ENCODE measurements around the gene MARCHF10.
A peak's percentile ranks its signal among the peaks of the same experiment; 100 is the strongest.
"Not testable (repeated sequence)": the region's sequence is repeated elsewhere in the genome, so short reads cannot be mapped to it uniquely, and the experiment has no call there.

Gene MARCHF10

GRCh38 chr17:62833816-62834215 lies 25.7 kb upstream of the MARCHF10 start:
- not testable (repeated sequence) for H3K4me1 ChIP-seq (ENCODE audit: control insufficient read depth, insufficient read depth, low read length); DNase-seq (ENCODE audit: low read depth, low spot score); H3K27ac ChIP-seq (ENCODE audit: low read length); H3K27me3 ChIP-seq (ENCODE audit: control insufficient read depth, insufficient read depth, low read length); H3K9me3 ChIP-seq (ENCODE audit: control insufficient read depth, insufficient read depth, low read length); H3K4me3 ChIP-seq (ENCODE audit: low read length); H3K36me3 ChIP-seq (ENCODE audit: control insufficient read depth, insufficient read depth, low read length)
- WGBS (ENCODE audit: insufficient coverage, insufficient read length) = no CpG with 5 or more reads among the region's 4 CpGs

DNA sequence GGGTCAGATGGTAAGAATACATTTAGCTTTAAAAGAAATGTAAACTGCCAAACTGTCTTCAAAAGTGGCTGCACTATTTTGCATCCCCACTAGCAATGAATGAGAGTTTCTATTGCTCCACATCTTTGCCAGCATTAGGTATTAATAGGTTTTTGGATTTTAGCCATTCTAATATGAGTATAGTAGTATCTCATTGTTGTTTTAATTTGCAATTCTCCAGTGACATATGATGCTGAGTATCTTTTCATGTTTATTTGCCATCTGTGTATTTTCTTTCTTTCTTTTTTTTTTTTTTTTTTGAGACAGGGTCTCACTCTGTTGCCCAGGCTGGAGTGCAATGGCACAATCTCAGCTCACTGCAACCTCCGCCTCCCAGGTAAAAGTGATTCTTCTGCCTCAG lies 24.3 kb upstream of the MARCHF10 start:
- Histone ChIP-seq H3K27ac (ENCODE audit: low read length) (no peak overlapping the region), H3K4me1 (ENCODE audit: control insufficient read depth, insufficient read depth, low read length) (no peaks in the 10 kb centered on the region), H3K4me3 (ENCODE audit: low read length) (no peak overlapping the region), H3K27me3 (ENCODE audit: control insufficient read depth, insufficient read depth, low read length) (no peaks in the 10 kb centered on the region), H3K9me3 (ENCODE audit: control insufficient read depth, insufficient read depth, low read length) (no peaks in the 10 kb centered on the region), H3K36me3 (ENCODE audit: control insufficient read depth, insufficient read depth, low read length) (no peaks in the 10 kb centered on the region)
- WGBS (ENCODE audit: insufficient coverage, insufficient read length) = no CpG with 5 or more reads among the region's 1 CpG
- DNase-seq (ENCODE audit: low read depth, low spot score) = no peak

DNA sequence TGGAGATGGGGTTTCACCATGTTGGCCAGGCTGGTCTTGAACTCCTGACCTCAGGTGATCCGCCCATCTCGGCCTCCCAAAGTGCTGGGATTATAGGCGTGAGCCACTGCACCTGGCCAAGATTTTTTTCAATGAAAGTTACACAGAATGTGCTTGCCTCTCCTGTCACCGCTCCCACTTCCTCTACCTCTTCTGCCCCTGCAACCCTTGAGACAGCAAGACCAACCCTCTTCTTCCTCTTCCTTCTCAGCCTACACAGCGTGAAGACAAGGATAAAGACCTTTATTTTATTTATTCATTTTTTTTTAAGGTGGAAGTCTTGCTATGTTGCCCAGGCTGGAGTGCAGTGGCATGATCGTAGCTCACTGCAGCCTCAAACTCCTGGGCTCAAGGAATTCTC lies 23.0 kb upstream of the MARCHF10 start:
- not testable (repeated sequence) for H3K9me3 ChIP-seq (ENCODE audit: control insufficient read depth, insufficient read depth, low read length); H3K27ac ChIP-seq (ENCODE audit: low read length); H3K4me1 ChIP-seq (ENCODE audit: control insufficient read depth, insufficient read depth, low read length); H3K4me3 ChIP-seq (ENCODE audit: low read length); H3K36me3 ChIP-seq (ENCODE audit: control insufficient read depth, insufficient read depth, low read length); DNase-seq (ENCODE audit: low read depth, low spot score); H3K27me3 ChIP-seq (ENCODE audit: control insufficient read depth, insufficient read depth, low read length)
- no CpG with 5 or more reads among the region's 6 CpGs for WGBS (ENCODE audit: insufficient coverage, insufficient read length)

GRCh38 chr17:62827746-62828485 lies 19.8 kb upstream of the MARCHF10 start:
- DNase-seq (ENCODE audit: low read depth, low spot score) = no peak
- no peaks in the 10 kb centered on the region for H3K36me3 ChIP-seq (ENCODE audit: control insufficient read depth, insufficient read depth, low read length)

DNA sequence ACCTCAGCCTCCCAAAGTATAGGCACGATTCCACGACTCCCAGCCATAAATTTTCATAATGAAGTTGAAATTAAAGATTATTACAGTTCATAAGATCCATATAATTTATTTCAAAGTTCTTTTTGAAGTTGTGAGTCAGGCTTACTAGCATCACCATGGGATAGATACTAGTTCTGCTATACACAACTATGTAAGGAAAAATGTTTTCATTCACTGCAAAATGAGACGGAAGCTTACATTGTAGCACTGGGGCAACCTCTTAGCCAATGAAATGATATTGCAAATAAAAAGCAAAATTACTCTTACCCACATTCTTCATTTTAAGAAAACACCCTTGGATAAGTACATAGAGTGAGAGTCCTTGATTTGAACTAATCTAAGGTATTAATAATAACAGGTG lies 18.8 kb upstream of the MARCHF10 start:
- no peak for DNase-seq (ENCODE audit: low read depth, low spot score)
- Histone ChIP-seq H3K4me3 (ENCODE audit: low read length) (no peak overlapping the region), H3K27ac (ENCODE audit: low read length) (no peak overlapping the region), H3K27me3 (ENCODE audit: control insufficient read depth, insufficient read depth, low read length) (no peaks in the 10 kb centered on the region), H3K36me3 (ENCODE audit: control insufficient read depth, insufficient read depth, low read length) (no peaks in the 10 kb centered on the region), H3K9me3 (ENCODE audit: control insufficient read depth, insufficient read depth, low read length) (no peaks in the 10 kb centered on the region), H3K4me1 (ENCODE audit: control insufficient read depth, insufficient read depth, low read length) (no peaks in the 10 kb centered on the region)
- no CpG with 5 or more reads among the region's 3 CpGs for WGBS (ENCODE audit: insufficient coverage, insufficient read length)

More at GRCh38 chr17:62827746-62828485, 19.8 kb upstream of the MARCHF10 start:
- Histone ChIP-seq H3K4me3 (ENCODE audit: low read length) (no peak overlapping the region), H3K27ac (ENCODE audit: low read length) (no peak overlapping the region), H3K4me1 (ENCODE audit: control insufficient read depth, insufficient read depth, low read length) (no peaks in the 10 kb centered on the region), H3K27me3 (ENCODE audit: control insufficient read depth, insufficient read depth, low read length) (no peaks in the 10 kb centered on the region), H3K9me3 (ENCODE audit: control insufficient read depth, insufficient read depth, low read length) (no peaks in the 10 kb centered on the region)
- no CpG with 5 or more reads among the region's 10 CpGs for WGBS (ENCODE audit: insufficient coverage, insufficient read length)

- no CpG with 5 or more reads among the region's 3 CpGs for WGBS (ENCODE audit: insufficient coverage, insufficient read length)
- no peaks in the 10 kb centered on the region for H3K9me3 ChIP-seq (ENCODE audit: control insufficient read depth, insufficient read depth, low read length)
- no peaks in the 10 kb centered on the region for H3K36me3 ChIP-seq (ENCODE audit: control insufficient read depth, insufficient read depth, low read length)
- no peak overlapping the region for H3K4me3 ChIP-seq (ENCODE audit: low read length)
- DNase-seq (ENCODE audit: low read depth, low spot score) = no peak
- no peak overlapping the region for H3K27ac ChIP-seq (ENCODE audit: low read length)
- H3K4me1 ChIP-seq (ENCODE audit: control insufficient read depth, insufficient read depth, low read length) = no peaks in the 10 kb centered on the region; the same call in 1 of the 2 replicates
- no peaks in the 10 kb centered on the region for H3K27me3 ChIP-seq (ENCODE audit: control insufficient read depth, insufficient read depth, low read length)
Observed at GRCh38 chr17:62825182-62825581, 17.1 kb upstream of the MARCHF10 start.

DNA sequence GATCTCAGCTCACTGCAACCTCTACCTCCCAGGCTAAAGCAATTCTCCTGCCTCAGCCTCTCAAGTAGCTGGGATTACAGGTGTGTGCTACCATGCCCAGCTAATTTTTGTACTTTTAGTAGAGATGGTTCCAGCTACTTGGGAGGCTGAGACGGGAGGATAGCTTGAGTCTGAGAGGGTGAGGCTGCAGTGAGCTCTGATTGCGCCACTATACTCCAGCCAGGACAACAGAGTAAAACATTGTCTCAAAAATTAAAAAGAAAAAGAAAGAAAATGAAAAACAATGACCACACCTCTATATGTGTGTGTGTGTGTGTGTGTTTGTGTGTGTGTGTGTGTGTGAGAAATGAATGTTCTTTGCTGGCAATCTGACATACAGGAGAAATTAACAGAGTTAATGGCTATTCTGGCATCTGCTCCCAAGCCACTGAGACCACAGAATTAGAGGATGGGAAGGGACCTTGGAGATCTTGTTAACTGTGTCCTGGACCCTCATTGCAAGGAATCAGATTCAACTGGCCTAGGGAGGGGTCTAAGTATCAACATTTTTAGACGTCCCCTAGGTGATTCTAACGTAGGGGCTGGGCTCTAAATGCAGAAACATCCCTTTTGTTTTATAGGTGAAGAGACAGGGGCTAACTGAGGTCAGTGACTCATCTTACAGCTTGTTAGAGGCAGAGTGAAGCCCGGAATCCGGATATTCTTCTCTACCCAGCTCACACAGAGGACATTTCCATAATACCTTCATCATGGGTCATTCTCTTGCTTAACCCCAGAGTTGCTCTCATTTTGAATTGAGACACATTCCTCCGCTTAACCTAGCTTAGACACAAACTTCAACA lies 16.4 kb upstream of the MARCHF10 start:
- DNase-seq (ENCODE audit: low read depth, low spot score) = peak; percentile 50

GRCh38 chr17:62823111-62823893 lies 15.2 kb upstream of the MARCHF10 start:
- H3K4me1 ChIP-seq (ENCODE audit: control insufficient read depth, insufficient read depth, low read length) = no peaks in the 10 kb centered on the region; the same call in 1 of the 2 replicates
- H3K27me3 ChIP-seq (ENCODE audit: control insufficient read depth, insufficient read depth, low read length) = no peaks in the 10 kb centered on the region
- WGBS (ENCODE audit: insufficient coverage, insufficient read length) = no CpG with 5 or more reads among the region's 8 CpGs
- H3K9me3 ChIP-seq (ENCODE audit: control insufficient read depth, insufficient read depth, low read length) = no peaks in the 10 kb centered on the region
- H3K27ac ChIP-seq (ENCODE audit: low read length) = no peak overlapping the region
- no peak for DNase-seq (ENCODE audit: low read depth, low spot score)
- no peaks in the 10 kb centered on the region for H3K36me3 ChIP-seq (ENCODE audit: control insufficient read depth, insufficient read depth, low read length)
- no peak overlapping the region for H3K4me3 ChIP-seq (ENCODE audit: low read length)

More for the DNA sequence above, 16.4 kb upstream of the MARCHF10 start:
- H3K9me3 ChIP-seq (ENCODE audit: control insufficient read depth, insufficient read depth, low read length) = no peaks in the 10 kb centered on the region
- no peak overlapping the region for H3K4me3 ChIP-seq (ENCODE audit: low read length)
- no peaks in the 10 kb centered on the region; the same call in 1 of the 2 replicates for H3K4me1 ChIP-seq (ENCODE audit: control insufficient read depth, insufficient read depth, low read length)
- no peak overlapping the region for H3K27ac ChIP-seq (ENCODE audit: low read length)
- WGBS (ENCODE audit: insufficient coverage, insufficient read length) = no CpG with 5 or more reads among the region's 7 CpGs
- no peaks in the 10 kb centered on the region for H3K36me3 ChIP-seq (ENCODE audit: control insufficient read depth, insufficient read depth, low read length)
- H3K27me3 ChIP-seq (ENCODE audit: control insufficient read depth, insufficient read depth, low read length) = no peaks in the 10 kb centered on the region

GRCh38 chr17:62822080-62822904 lies 14.2 kb upstream of the MARCHF10 start:
- Histone ChIP-seq H3K27ac (ENCODE audit: low read length) (no peak overlapping the region), H3K4me1 (ENCODE audit: control insufficient read depth, insufficient read depth, low read length) (no peaks in the 10 kb centered on the region; the same call in 1 of the 2 replicates), H3K36me3 (ENCODE audit: control insufficient read depth, insufficient read depth, low read length) (no peaks in the 10 kb centered on the region), H3K9me3 (ENCODE audit: control insufficient read depth, insufficient read depth, low read length) (no peaks in the 10 kb centered on the region), H3K4me3 (ENCODE audit: low read length) (no peak overlapping the region), H3K27me3 (ENCODE audit: control insufficient read depth, insufficient read depth, low read length) (no peaks in the 10 kb centered on the region)
- no CpG with 5 or more reads among the region's 11 CpGs for WGBS (ENCODE audit: insufficient coverage, insufficient read length)
- no peak for DNase-seq (ENCODE audit: low read depth, low spot score)

All from iPS DF 6.9 (cell line).